Measurements from ENCODE around the gene NCR3LG1. TPM values are rescaled to one million over a fixed set of nuclear protein-coding genes. Genes with fewer than 3 reads are reported as not detected.

Gene NCR3LG1
- total and polyA plus RNA-seq, 9 of the 15 experiments (the other 6 are each of a cell fraction or from before 2014, with no cell fraction given): 4.1 to 39.8 (median 25.1) TPM

- Histone ChIP-seq H3K36me3 (ENCODE audit: control insufficient read depth, insufficient read depth, low read length) (no peaks in the 10 kb centered on the region), H4K20me1 (replicated peaks; ENCODE audit: control insufficient read depth, insufficient read depth, low read length) (0 out of 2 replicates have a peak, but pooled peaks cover 2% of the 10 kb centered on the region), H3K9me3 (replicated peaks; ENCODE audit: control insufficient read depth, insufficient read depth, low read depth, low read length) (no peaks in the 10 kb centered on the region), H3K9ac (ENCODE audit: insufficient read depth in 1 of 2, low read depth in 2 of 2, low read length in 2 of 2) (no peak overlapping the region), H3K9me1 (ENCODE audit: control insufficient read depth, insufficient read depth, low read length) (no peaks in the 10 kb centered on the region), H3K27me3 (ENCODE audit: control insufficient read depth in 2 of 2, insufficient read depth in 2 of 2, low read length in 2 of 2) (peaks cover 4 to 26% of the 10 kb centered on the region in 2 experiments; a peak in 3 of 5 replicates), H3K4me2 (ENCODE audit: insufficient read depth, low read length) (no peak overlapping the region), H3K4me3 (no peak overlapping the region), H2AFZ (ENCODE audit: low read depth, low read length) (no peak overlapping the region), H3K27ac (ENCODE audit: extremely low read depth, low read depth, low read length) (no peak overlapping the region), H3K4me1 (replicated peaks in 1 of 2; ENCODE audit: control insufficient read depth in 2 of 2, insufficient read depth in 2 of 2, low read length in 2 of 2) (peaks cover 6 to 7% of the 10 kb centered on the region in 2 experiments; a peak in 2 of 5 replicates), H3K79me2 (ENCODE audit: control insufficient read depth, insufficient read depth, low read length) (no peaks in the 10 kb centered on the region)
- in situ Hi-C loops (cut with MboI) (no loop called here), intact Hi-C loops (cut with micrococcal nuclease) (no loop called here)
- no peak for DNase-seq (ENCODE audit: extremely low read depth in 1 of 4, low spot score in 3 of 4)
- CTCF ChIA-PET (ENCODE audit: low intra/inter-chr PET ratio): no interaction called here
- POLR2A ChIA-PET: interaction anchor here (0.6 kb wide), 1 partner anchor 241 kb away, joined by 3 read pairs; no protein-coding TSS in a partner anchor
- 11% methylated on average over 2 of the region's 2 CpGs for WGBS (ENCODE audit: insufficient coverage, low coverage, missing lambda C conversion rate)
- ATAC-seq: peak; percentile 58; the same call in 2 of the 3 replicates
- peak; percentile 81 for TF ChIP-seq USF2 (CRISPR knock-in tag; IDR thresholded peaks at IDR 0.05)
- TF ChIP-seq ZNF280A (IDR thresholded peaks at IDR 0.05; ENCODE audit: low read depth, partially characterized antibody): peak; percentile 29
- peak; percentile 82 for TF ChIP-seq RAD51 (IDR thresholded peaks at IDR 0.05; ENCODE audit: borderline replicate concordance, low read depth)
- TF ChIP-seq, protein P1, sequence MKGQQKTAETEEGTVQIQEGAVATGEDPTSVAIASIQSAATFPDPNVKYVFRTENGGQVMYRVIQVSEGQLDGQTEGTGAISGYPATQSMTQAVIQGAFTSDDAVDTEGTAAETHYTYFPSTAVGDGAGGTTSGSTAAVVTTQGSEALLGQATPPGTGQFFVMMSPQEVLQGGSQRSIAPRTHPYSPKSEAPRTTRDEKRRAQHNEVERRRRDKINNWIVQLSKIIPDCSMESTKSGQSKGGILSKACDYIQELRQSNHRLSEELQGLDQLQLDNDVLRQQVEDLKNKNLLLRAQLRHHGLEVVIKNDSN (CRISPR knock-in tag; IDR thresholded peaks at IDR 0.05): peak; percentile 93
- peak; percentile 51 for TF ChIP-seq NFYB (IDR thresholded peaks at IDR 0.05; ENCODE audit: extremely low read depth, insufficient read length)
- TF ChIP-seq EHMT2 (IDR thresholded peaks at IDR 0.05): no peak
- peak; percentile 36; the same call in 1 of the 2 replicates for TF ChIP-seq CBFA2T2 (conservative IDR thresholded peaks at IDR 0.05)
- TF ChIP-seq RBM25 (IDR thresholded peaks at IDR 0.05; ENCODE audit: low read depth, low read length, severe bottlenecking): peak; percentile 7
- no peak for TF ChIP-seq ZNF12 (CRISPR knock-in tag; IDR thresholded peaks at IDR 0.05)
- TF ChIP-seq, protein P2, sequence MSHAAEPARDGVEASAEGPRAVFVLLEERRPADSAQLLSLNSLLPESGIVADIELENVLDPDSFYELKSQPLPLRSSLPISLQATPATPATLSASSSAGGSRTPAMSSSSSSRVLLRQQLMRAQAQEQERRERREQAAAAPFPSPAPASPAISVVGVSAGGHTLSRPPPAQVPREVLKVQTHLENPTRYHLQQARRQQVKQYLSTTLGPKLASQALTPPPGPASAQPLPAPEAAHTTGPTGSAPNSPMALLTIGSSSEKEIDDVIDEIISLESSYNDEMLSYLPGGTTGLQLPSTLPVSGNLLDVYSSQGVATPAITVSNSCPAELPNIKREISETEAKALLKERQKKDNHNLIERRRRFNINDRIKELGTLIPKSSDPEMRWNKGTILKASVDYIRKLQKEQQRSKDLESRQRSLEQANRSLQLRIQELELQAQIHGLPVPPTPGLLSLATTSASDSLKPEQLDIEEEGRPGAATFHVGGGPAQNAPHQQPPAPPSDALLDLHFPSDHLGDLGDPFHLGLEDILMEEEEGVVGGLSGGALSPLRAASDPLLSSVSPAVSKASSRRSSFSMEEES (CRISPR knock-in tag; IDR thresholded peaks at IDR 0.05): peak; percentile 6; the same call in 1 of the 2 replicates
- no TSS peak for BruUV-seq (replicated peaks)
- no peak for FAIRE-seq
Observed at GRCh38 chr11:17407575-17407974, 56.0 kb downstream of the NCR3LG1 start.

All from K562 (cell line).